MM.1S (cell line): ENCODE data around the gene GPR61.

Experiments used
- EZH2 ChIP-seq: fragments of 300-600 bp; sonication (generic); optimal IDR thresholded peaks from 2 replicates; pipeline ENCODE3; 2017; ENCODE audit warnings: low read depth, mild to moderate bottlenecking, antibody characterized with exemption, low read length, mixed read lengths
- TF ChIP-seq, protein P1 (sequence below): fragments of 300-600 bp; sonication (generic); IDR thresholded peaks from 2 replicates; pipeline ENCODE4 v1.5.1; 2016; ENCODE audit warnings: antibody characterized with exemption, low read length, mixed read lengths

DNA sequence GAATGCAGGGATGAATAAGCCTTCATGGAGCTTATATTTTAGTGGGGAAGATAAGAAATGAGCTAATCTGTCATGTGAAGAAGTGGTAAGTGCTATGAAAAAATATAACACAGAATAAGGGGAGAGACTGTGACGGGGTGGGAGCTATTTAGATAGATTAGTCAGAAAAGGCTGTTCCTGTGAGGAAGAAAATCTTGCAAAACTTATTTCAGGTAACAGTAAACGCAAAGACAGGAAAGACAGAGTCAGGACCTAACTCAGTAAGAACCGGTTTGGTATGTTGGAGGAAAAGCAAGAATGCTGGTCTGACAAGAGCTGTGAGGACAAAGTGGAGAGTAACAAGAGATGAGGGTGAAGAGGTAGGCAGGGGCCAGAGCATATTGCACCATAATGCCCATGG, 30.7 kb downstream of the GPR61 start:
- TF ChIP-seq, protein P1, sequence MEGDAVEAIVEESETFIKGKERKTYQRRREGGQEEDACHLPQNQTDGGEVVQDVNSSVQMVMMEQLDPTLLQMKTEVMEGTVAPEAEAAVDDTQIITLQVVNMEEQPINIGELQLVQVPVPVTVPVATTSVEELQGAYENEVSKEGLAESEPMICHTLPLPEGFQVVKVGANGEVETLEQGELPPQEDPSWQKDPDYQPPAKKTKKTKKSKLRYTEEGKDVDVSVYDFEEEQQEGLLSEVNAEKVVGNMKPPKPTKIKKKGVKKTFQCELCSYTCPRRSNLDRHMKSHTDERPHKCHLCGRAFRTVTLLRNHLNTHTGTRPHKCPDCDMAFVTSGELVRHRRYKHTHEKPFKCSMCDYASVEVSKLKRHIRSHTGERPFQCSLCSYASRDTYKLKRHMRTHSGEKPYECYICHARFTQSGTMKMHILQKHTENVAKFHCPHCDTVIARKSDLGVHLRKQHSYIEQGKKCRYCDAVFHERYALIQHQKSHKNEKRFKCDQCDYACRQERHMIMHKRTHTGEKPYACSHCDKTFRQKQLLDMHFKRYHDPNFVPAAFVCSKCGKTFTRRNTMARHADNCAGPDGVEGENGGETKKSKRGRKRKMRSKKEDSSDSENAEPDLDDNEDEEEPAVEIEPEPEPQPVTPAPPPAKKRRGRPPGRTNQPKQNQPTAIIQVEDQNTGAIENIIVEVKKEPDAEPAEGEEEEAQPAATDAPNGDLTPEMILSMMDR = no peak
- TF ChIP-seq EZH2 = no peak
